Measurements from ENCODE around the gene PPP1R9A.

GRCh38 chr7:95018021-95018420, 110.6 kb downstream of the PPP1R9A start:
- TF ChIP-seq POLR2A (IDR thresholded peaks at IDR 0.05) = no peak
- TF ChIP-seq CTCF (IDR thresholded peaks at IDR 0.05) = no peak
- TF ChIP-seq EP300 (IDR thresholded peaks at IDR 0.05) = no peak

Data from gastroesophageal sphincter (tissue), 3 donors.